ENCODE results near the gene C2CD3. TPM values are rescaled to one million over a fixed set of nuclear protein-coding genes. Genes with fewer than 3 reads are reported as not detected.
"Not testable (repeated sequence)": the region's sequence is repeated elsewhere in the genome, so short reads cannot be mapped to it uniquely, and the experiment has no call there.

Gene C2CD3
- total RNA-seq, 1 donor from 2014 or later: 40.9 TPM

DNA sequence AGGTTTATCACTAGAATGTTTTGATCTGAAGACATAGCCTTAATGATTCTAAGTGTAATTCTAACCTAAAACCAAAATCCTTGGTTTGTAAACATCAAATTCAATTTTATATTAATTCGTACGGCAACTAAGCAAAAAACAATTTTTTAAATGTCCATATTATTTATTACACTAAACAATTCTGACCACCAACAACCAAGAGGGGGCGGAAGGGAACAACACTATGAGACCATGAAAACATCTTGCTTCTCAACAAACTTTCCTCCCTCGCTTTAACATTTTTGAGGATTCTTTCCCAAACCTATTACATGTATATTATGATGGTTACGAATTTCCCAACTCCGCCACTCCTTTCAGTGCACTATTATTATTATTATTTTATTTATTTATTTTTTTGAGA, 181.6 kb downstream of the C2CD3 start:
- H3K27me3 Mint-ChIP-seq: no peaks in the 10 kb centered on the region
- H3K36me3 Mint-ChIP-seq (ENCODE audit: insufficient read depth): no peaks in the 10 kb centered on the region
- DNase-seq (ENCODE audit: low spot score, unreplicated experiment): no peak

DNA sequence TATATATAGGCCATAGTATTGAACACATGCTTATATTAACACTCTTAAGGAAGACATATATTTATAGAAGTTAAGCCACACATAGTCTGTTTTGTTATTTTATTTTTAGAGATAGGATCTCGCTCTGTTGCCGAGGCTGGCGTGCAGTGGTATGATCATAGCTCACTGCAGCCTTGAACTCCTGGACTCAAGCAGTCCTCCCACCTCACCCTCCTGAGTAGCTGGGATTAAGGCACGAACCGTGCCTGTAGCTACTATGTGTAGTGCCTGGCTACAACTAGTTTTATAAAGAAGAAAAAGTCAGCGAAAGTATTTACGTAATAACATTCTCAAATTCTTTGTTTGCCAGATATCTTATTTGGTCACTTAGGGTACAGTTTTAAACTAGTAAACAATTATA, 182.6 kb downstream of the C2CD3 start:
- H3K27me3 Mint-ChIP-seq: no peaks in the 10 kb centered on the region
- no peaks in the 10 kb centered on the region for H3K9me3 Mint-ChIP-seq (ENCODE audit: low read depth)
- no peak for DNase-seq (ENCODE audit: low spot score, unreplicated experiment)
- no peaks in the 10 kb centered on the region for H3K36me3 Mint-ChIP-seq (ENCODE audit: insufficient read depth)
- H3K4me1 Mint-ChIP-seq (ENCODE audit: low read depth): peaks cover 7% of the 10 kb centered on the region
- no peak overlapping the region for H3K27ac Mint-ChIP-seq
- no peak overlapping the region for H3K4me3 Mint-ChIP-seq (ENCODE audit: low read depth)
- TF ChIP-seq, protein P1, sequence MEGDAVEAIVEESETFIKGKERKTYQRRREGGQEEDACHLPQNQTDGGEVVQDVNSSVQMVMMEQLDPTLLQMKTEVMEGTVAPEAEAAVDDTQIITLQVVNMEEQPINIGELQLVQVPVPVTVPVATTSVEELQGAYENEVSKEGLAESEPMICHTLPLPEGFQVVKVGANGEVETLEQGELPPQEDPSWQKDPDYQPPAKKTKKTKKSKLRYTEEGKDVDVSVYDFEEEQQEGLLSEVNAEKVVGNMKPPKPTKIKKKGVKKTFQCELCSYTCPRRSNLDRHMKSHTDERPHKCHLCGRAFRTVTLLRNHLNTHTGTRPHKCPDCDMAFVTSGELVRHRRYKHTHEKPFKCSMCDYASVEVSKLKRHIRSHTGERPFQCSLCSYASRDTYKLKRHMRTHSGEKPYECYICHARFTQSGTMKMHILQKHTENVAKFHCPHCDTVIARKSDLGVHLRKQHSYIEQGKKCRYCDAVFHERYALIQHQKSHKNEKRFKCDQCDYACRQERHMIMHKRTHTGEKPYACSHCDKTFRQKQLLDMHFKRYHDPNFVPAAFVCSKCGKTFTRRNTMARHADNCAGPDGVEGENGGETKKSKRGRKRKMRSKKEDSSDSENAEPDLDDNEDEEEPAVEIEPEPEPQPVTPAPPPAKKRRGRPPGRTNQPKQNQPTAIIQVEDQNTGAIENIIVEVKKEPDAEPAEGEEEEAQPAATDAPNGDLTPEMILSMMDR (IDR thresholded peaks at IDR 0.05; ENCODE audit: unreplicated experiment): no peak

More for the DNA sequence above, 181.6 kb downstream of the C2CD3 start:
- Mint-ChIP-seq H3K9me3 (ENCODE audit: low read depth) (no peaks in the 10 kb centered on the region), H3K4me1 (ENCODE audit: low read depth) (peaks cover under 1% of the 10 kb centered on the region), H3K27ac (no peak overlapping the region), H3K4me3 (ENCODE audit: low read depth) (no peak overlapping the region)
- TF ChIP-seq, protein P1 (IDR thresholded peaks at IDR 0.05; ENCODE audit: unreplicated experiment): no peak

DNA sequence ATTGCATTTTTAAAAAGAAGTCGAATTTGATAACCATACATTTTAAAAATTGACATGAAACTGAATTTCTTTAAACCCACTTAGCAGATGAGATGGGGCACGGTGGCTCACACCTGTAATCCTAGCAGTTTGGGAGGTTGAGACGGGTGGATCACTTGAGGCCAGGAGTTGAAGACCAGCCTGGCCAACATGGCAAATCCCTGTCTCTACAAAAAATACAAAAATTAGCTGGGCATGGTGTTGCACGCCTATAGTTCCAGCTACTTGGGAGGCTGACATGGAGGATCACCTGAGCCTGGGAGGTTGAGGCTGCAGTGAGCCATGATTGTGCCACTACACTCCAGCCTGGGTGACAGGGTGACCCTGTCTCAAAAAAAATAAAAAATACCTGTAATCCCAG, 185.1 kb downstream of the C2CD3 start:
- peaks cover 19% of the 10 kb centered on the region for H3K4me1 Mint-ChIP-seq (ENCODE audit: low read depth)
- not testable (repeated sequence) for H3K27ac Mint-ChIP-seq; DNase-seq (ENCODE audit: low spot score, unreplicated experiment); H3K36me3 Mint-ChIP-seq (ENCODE audit: insufficient read depth); H3K27me3 Mint-ChIP-seq; H3K4me3 Mint-ChIP-seq (ENCODE audit: low read depth); H3K9me3 Mint-ChIP-seq (ENCODE audit: low read depth)

DNA sequence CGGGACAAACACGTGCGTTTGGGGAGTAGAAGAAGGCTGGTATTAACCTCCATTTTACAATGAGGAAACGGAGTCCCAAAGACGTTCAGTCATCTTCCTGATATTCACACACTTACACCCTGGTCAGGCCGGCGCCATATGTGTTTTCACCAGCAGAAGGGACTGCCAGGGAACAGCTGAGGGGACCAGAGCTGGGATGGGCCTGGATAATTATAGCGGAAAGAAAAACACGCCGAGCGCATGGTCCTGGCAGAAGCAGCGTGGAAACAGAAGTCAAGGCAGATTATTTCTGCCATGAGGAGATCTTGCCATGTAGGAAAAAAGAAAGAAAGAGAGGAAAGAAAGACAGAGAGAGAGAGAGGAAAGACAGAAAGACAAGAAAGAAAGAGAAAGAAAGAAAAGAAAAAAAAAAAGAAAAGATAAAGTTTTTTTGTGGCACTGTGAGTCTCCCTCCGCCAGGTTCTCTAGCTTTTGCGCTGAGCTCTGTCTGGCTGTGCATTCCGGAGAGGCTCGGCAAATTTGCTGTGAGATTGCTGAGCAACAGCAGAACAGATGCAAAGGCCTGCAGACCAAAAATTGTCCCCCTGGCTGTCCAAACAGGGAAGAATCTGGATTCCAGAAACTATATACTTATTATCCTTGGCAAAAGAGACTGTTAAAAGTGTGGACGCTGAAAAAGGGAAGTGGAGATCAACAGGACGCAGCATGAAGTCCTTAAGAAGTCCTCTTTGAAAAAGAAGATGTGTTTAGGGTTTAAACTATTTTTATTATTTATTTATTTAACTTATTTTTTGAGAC, 186.9 kb downstream of the C2CD3 start:
- TF ChIP-seq, protein P1 (IDR thresholded peaks at IDR 0.05; ENCODE audit: unreplicated experiment): no peak
- no peak for DNase-seq (ENCODE audit: low spot score, unreplicated experiment)
- Mint-ChIP-seq H3K27me3 (no peaks in the 10 kb centered on the region), H3K9me3 (ENCODE audit: low read depth) (no peaks in the 10 kb centered on the region), H3K27ac (peak overlapping the region; percentile 97), H3K4me1 (ENCODE audit: low read depth) (peaks cover 30% of the 10 kb centered on the region), H3K4me3 (ENCODE audit: low read depth) (peak overlapping the region; percentile 87), H3K36me3 (ENCODE audit: insufficient read depth) (peaks cover 2% of the 10 kb centered on the region)

GRCh38 chr11:73982990-73983740, 187.6 kb downstream of the C2CD3 start:
- H3K27ac Mint-ChIP-seq: peak overlapping the region; percentile 97
- peak; percentile 76 for DNase-seq (ENCODE audit: low spot score, unreplicated experiment)
- TF ChIP-seq, protein P1 (IDR thresholded peaks at IDR 0.05; ENCODE audit: unreplicated experiment): no peak
- peaks cover 31% of the 10 kb centered on the region for H3K4me1 Mint-ChIP-seq (ENCODE audit: low read depth)
- H3K4me3 Mint-ChIP-seq (ENCODE audit: low read depth): peak overlapping the region; percentile 87
- peaks cover 5% of the 10 kb centered on the region for H3K36me3 Mint-ChIP-seq (ENCODE audit: insufficient read depth)
- no peaks in the 10 kb centered on the region for H3K9me3 Mint-ChIP-seq (ENCODE audit: low read depth)
- H3K27me3 Mint-ChIP-seq: no peaks in the 10 kb centered on the region
